ENCODE results near the gene ZNF384.

Gene ZNF384

GRCh38 chr12:6626654-6627283 is 62.4 kb downstream of the ZNF384 start:
- DNase-seq (ENCODE audit: extremely low read depth in 1 of 2, low read depth in 1 of 2), result no peak

GRCh38 chr12:6620885-6621274 is 68.3 kb downstream of the ZNF384 start:
- no peak for DNase-seq (ENCODE audit: extremely low read depth in 1 of 2, low read depth in 1 of 2)

DNA sequence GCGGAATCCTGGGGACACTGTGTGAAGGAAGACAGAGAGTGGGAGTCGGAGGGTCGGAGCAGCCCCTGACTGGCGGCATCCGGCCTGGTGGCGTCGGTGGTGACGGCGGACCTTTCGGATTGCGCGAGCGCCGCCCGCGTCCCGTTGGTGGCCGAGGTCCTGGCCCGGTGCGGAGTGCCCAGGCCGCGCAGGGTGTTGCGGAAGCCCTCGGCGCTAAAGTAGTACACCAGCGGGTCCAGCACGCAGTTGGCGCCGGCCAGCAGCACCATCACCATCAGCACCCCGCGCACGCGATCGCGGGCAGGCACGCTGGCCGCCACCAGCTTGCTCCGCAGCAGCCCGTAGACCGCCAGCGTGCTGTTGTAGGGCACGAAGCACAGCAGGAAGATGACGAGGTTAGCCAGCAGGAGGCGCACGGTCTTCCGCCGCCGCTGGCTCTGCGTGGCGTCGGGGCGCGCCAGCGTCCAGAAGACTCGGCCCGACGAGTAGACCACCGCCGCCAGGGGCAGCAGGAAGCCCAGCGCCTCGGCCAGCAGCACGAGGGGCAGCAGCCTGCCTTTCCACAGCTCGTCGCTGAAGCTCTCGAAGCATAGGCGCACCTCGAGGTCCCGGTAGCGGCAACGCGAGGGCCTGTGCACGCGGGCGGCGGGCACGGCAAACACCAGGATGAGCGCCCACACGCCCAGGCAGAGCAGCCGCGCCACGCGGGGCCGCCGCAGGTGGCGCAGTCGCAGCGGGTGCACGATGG is 68.9 kb downstream of the ZNF384 start:
- no peak for DNase-seq (ENCODE audit: extremely low read depth in 1 of 2, low read depth in 1 of 2)

- DNase-seq (ENCODE audit: extremely low read depth in 1 of 2, low read depth in 1 of 2), result no peak
Measured at GRCh38 chr12:6618483-6619225, 70.5 kb downstream of the ZNF384 start.
